ENCODE results near the gene PINLYP.

- no peak for TF ChIP-seq POLR2AphosphoS5 (IDR thresholded peaks at IDR 0.05; ENCODE audit: low read depth)
- TF ChIP-seq CTCF (conservative IDR thresholded peaks at IDR 0.05; ENCODE audit: low read depth in 2 of 2) = no peak
- no peak for TF ChIP-seq EZH2 (IDR thresholded peaks at IDR 0.05; ENCODE audit: low read depth, unreplicated experiment)
- TF ChIP-seq REST (IDR thresholded peaks at IDR 0.05; ENCODE audit: unreplicated experiment) = no peak
- no peak for TF ChIP-seq JUNB (IDR thresholded peaks at IDR 0.05; ENCODE audit: unreplicated experiment)
- no peak for TF ChIP-seq ETS1 (IDR thresholded peaks at IDR 0.05)
- no peak for TF ChIP-seq EZH2phosphoT487 (IDR thresholded peaks at IDR 0.05; ENCODE audit: unreplicated experiment)
- TF ChIP-seq ZNF331 (CRISPR knock-in tag; IDR thresholded peaks at IDR 0.05; ENCODE audit: low read depth) = no peak
- TF ChIP-seq STAT1 (IDR thresholded peaks at IDR 0.05; ENCODE audit: unreplicated experiment) = no peak
- no peak for TF ChIP-seq CREB1 (CRISPR knock-in tag; IDR thresholded peaks at IDR 0.05; ENCODE audit: low read depth)
These were observed 29.6 kb upstream of the PINLYP start for GRCh38 chr19:43545981-43546380.

Measured in GM23338 (cell line).